Esophagus squamous epithelium (tissue), 4 donors: Measurements from ENCODE around the gene POLN.

ENCODE experiments used
- POLR2A ChIP-seq, 4 donors: fragments of 450-650 bp; IDR thresholded peaks; one replicate each; pipeline ENCODE4 v1.6.1; 2017; ENCODE audit warnings: antibody characterized with exemption in 4 of 4, mild to moderate bottlenecking in 4 of 4, moderate library complexity in 3 of 4
- TF ChIP-seq, protein P1 (sequence below), 6 experiments: fragments of 450-650 bp in 4 of 6; fragments of 200-600 bp in 2 of 6; sonication (generic) in 2 of 6; IDR thresholded peaks; one replicate each; pipeline ENCODE4 v1.5.1; 2016 to 2019; ENCODE audit warnings: antibody characterized with exemption in 6 of 6, mild to moderate bottlenecking in 4 of 6, moderate library complexity in 4 of 6

GRCh38 chr4:2142630-2143427 is 99.1 kb downstream of the POLN start:
- TF ChIP-seq, protein P1, sequence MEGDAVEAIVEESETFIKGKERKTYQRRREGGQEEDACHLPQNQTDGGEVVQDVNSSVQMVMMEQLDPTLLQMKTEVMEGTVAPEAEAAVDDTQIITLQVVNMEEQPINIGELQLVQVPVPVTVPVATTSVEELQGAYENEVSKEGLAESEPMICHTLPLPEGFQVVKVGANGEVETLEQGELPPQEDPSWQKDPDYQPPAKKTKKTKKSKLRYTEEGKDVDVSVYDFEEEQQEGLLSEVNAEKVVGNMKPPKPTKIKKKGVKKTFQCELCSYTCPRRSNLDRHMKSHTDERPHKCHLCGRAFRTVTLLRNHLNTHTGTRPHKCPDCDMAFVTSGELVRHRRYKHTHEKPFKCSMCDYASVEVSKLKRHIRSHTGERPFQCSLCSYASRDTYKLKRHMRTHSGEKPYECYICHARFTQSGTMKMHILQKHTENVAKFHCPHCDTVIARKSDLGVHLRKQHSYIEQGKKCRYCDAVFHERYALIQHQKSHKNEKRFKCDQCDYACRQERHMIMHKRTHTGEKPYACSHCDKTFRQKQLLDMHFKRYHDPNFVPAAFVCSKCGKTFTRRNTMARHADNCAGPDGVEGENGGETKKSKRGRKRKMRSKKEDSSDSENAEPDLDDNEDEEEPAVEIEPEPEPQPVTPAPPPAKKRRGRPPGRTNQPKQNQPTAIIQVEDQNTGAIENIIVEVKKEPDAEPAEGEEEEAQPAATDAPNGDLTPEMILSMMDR (IDR thresholded peaks at IDR 0.05): no peak
- TF ChIP-seq POLR2A (IDR thresholded peaks at IDR 0.05): no peak
